ENCODE measurements around the gene RAB36.
A peak's percentile ranks its signal among the peaks of the same experiment; 100 is the strongest.

RAB36 gene, protein sequence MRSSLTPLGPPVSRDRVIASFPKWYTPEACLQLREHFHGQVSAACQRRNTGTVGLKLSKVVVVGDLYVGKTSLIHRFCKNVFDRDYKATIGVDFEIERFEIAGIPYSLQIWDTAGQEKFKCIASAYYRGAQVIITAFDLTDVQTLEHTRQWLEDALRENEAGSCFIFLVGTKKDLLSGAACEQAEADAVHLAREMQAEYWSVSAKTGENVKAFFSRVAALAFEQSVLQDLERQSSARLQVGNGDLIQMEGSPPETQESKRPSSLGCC

GRCh38 chr22:23144932-23145877, at the start of gene RAB36:
Gene RAB36, plus strand, starts transcription at chr22:23145477. Its CDS starts 1,140 bp downstream, at chr22:23146617.
- peak; percentile 95 for DNase-seq

- DNase-seq = no peak
Measured at GRCh38 chr22:23095733-23096342, 49.4 kb upstream of the RAB36 start.

DNA sequence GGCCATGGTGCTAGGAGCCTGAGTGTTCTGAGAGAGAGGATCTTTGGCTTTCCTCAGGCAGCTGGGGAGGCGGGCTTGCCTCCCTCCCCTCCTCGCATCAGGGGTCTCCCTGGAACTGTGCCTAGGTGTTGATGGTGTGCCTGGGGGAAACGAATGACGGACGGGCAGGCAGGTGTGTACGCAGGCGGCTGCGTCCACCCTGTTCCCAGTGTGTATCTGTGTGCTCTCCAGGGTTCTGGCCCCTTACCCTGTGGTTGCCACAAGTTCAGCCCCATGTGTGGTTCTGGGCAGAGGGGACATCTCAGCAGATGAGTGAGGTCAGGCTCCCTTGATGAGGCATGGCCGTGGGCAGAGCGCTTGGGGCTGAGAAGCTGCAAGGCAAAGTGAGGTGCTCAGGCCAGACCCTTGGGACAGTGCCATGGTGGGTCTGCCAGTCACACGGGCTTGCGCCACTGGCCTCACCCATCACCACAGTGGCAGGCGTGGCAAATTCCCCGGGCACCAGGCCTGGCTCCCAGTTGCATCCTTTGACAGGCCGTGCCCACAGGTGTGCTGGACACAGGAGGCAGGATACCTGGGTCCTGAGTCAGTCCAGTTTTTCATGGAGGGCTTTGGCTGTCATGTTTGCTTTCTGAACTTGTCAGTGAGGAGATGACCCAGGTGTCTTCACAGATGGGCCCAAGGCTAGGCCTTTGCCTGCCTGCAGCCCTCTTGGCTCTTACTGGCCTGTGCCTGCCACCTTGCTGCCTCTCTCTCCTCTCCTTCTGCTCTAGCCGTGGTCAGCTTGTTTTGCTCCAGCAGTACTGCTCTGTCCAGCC, 47.7 kb upstream of the RAB36 start:
- no peak for DNase-seq

GRCh38 chr22:23098230-23098705, 47.0 kb upstream of the RAB36 start:
- no peak for DNase-seq

- DNase-seq = no peak
Measured at GRCh38 chr22:23098718-23099530, 46.4 kb upstream of the RAB36 start.

GRCh38 chr22:23099531-23099804, 45.8 kb upstream of the RAB36 start:
- DNase-seq = no peak

GRCh38 chr22:23100124-23100801, 45.0 kb upstream of the RAB36 start:
- no peak for DNase-seq

GRCh38 chr22:23101524-23101923, 43.8 kb upstream of the RAB36 start:
- DNase-seq = no peak

GRCh38 chr22:23102002-23102655, 43.1 kb upstream of the RAB36 start:
- no peak for DNase-seq

DNA sequence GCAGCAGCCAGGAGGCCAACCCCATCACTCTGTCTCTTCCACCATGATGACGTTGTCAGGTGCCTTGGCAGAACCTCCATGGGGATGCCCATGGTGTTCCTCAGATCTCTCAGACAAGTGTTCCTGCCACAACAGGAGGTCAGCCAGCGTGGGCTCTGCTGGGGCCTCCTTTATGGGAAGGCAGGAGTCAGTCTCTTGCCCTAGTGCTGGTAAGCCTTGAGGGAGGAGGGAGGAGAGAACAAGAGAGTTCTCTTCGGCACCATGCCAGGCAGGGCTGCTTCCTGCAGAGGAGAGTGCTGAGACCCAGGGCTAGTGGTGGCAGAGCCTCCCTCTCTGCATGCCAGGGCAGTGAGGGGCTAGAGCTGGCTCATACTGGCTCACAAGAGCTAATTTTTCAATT, 42.5 kb upstream of the RAB36 start:
- no peak for DNase-seq

DNA sequence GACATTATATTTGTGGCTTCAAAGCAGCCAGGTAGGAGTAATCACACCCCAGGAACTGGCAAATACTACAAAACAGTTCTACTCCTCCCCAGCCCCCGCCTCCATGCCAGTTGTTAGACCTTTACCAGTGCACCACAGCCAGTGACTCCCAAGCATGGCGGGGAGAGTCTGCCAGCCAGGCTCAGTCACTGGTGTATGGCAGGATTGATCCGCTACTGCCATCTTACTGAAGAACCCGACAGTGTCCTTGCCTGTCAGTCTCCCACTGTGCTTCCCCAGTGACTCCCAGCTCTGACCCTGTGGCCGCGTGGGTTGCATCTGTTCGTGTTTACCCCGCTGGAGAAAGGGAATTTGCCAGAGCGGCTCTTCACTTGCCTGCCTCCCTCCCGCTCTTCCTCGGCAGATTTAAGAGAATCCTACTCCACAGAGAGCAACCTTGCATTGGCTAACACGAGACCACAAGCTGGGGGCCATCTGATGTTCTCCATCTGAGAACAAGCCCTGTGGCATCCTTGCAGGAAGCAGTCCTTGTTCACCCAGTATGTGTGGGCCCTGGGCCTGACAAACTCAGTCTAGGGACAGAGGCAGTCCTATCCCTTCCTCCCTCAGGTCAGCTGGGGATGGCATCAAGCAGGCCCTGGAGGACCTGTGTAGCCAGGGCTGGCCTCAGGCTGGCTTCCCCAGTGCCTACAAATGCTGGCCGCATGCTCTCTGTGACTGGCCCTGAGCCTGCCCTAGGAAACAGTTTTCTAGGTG, 41.9 kb upstream of the RAB36 start:
- no peak for DNase-seq

DNA sequence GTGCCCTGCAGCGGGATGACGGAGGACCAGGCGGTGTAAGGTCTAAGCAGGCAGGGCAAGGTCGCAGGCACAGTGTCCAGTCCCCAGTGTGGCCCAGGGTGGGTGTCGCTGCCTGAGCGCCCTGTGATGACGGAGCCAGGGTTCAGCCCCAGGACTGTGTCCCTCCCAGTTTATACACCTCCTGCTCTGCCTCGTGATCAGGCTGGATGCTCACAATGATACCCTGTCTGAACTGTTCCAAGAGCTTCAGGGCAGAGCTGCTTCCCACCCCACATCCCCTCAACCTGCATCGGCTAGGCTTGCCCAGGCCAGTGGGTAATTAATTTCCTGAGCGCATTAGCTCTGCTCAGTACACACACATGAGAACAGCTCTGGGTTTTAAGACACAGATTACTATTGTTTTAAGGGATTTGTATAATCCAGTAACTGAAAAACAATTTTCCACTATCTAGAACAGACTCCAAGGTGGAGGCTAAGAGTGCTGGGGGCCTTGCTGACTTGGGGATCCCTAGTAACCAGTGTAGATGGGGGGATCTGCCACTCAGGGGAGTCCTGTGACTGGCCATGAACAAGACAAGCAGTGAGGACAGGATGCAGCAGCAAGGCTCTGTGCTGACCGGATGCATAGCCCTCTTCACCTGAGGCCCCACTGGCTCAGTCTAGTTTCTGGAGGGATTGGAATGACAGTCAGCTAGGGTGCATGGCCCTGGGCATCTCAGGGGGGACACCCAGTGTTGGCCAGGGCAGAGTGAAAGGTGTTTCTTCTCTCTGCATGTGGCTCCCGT, 40.9 kb upstream of the RAB36 start:
- DNase-seq = no peak

GRCh38 chr22:23105304-23105703, 40.0 kb upstream of the RAB36 start:
- DNase-seq = no peak

DNA sequence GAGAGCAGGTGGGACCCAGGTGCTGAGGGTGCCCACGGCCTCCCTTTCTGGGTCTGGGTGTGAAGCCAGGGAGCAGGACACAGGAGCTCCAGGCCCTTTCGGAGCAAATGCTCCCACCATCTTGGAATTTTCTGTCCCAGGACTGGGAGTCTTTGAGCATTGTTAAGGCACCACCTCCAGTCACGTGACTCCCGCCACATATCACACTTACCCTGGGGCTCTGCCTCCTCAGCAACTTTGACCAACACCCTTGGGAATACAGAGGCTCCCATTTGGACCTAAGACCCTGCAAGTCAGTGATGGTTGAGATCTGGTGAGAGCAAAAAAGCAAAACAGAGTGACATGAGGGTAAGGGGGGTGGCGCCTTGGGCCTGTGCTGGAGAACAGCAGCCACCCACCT, 39.4 kb upstream of the RAB36 start:
- DNase-seq = no peak

GRCh38 chr22:23106344-23106743, 38.9 kb upstream of the RAB36 start:
- DNase-seq = no peak

DNA sequence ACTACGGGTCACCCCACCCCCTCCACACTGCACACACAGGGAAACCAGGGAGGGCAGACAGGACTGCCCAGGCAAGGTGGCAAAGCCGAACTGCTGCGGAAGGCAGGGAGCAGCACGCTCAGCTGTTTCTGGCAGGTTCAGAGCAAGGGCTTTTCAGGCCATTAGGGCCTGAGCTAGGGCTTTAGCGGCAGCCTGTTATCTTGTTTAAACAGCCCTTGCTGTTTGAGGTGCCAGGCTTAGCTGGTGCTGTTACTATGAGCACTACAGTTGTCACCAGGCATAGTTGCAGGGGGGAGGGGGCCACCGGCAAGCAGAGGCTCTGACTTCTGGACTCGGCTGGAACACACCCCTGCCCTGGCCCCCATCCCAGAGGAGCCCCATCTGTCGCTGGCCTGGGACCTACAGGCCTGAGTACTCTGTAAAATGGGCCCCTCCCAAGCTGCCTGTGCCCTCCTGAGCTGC, 38.3 kb upstream of the RAB36 start:
- DNase-seq = no peak

DNA sequence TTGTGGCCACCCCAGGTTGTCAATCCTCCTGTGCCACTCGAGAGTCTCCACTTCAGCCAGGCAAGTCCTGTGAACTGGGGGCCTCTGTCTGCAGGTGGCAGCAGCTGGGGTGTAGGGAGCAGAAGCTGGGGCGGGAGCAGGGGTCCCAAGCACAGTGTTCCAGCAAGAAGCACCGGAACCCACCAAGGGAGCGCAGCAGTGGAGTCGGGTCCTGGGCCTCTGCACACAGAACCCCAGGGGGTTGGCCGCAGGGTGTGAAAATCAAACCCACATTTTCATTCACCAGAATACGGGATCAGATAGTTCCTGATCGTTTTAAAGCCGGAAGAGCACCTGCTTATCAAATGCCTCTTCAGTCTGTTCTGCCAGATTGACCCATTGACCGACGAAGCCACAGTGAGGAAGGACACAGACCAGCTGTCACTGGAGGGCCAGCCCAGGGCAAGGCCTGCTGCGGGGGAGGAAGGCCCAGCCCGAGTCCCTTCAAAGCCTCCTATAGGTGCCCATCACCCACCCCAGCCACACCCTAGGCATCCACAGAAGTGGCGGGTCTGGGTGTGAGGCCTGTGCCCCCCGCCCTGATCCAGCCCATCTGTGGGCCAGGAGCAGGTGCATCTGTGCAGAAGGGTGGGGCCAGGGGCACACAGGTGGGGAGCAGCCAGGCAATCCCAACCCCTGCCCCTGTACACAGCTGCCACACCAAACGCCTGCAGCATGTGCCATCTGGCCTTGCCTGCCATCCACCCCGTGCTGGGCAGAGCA, 37.6 kb upstream of the RAB36 start:
- DNase-seq = no peak
